OCI-LY7 (cell line): Measurements from ENCODE around the gene HIRIP3.

Experiments
- EZH2phosphoT487 ChIP-seq: fragments of 200-600 bp; sonication (generic); IDR thresholded peaks from 2 replicates; pipeline ENCODE4 v1.6.1; 2018; ENCODE audit warnings: low read depth, borderline replicate concordance, mild to moderate bottlenecking, mixed run types, antibody characterized with exemption, low read length, moderate library complexity, mixed read lengths
- TF ChIP-seq, protein P1 (sequence below): fragments of 200-600 bp; sonication (generic); conservative IDR thresholded peaks from 2 replicates; pipeline ENCODE4 v1.5.1; 2014; ENCODE audit warnings: mild to moderate bottlenecking, antibody characterized with exemption, low read length, moderate library complexity, mixed read lengths

- TF ChIP-seq, protein P1, sequence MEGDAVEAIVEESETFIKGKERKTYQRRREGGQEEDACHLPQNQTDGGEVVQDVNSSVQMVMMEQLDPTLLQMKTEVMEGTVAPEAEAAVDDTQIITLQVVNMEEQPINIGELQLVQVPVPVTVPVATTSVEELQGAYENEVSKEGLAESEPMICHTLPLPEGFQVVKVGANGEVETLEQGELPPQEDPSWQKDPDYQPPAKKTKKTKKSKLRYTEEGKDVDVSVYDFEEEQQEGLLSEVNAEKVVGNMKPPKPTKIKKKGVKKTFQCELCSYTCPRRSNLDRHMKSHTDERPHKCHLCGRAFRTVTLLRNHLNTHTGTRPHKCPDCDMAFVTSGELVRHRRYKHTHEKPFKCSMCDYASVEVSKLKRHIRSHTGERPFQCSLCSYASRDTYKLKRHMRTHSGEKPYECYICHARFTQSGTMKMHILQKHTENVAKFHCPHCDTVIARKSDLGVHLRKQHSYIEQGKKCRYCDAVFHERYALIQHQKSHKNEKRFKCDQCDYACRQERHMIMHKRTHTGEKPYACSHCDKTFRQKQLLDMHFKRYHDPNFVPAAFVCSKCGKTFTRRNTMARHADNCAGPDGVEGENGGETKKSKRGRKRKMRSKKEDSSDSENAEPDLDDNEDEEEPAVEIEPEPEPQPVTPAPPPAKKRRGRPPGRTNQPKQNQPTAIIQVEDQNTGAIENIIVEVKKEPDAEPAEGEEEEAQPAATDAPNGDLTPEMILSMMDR = no peak
- no peak for TF ChIP-seq EZH2phosphoT487
Observed at GRCh38 chr16:29978081-29978480, 17.3 kb downstream of the HIRIP3 start.
